Activated naive CD8-positive, alpha-beta T cell (primary cell): Measurements from ENCODE around the gene MYH10.

Source experiments
- H3K27ac Mint-ChIP-seq: one replicate; pipeline ENCODE4 v1.8.0; 2021; ENCODE audit warnings: mixed read lengths
- H3K27me3 Mint-ChIP-seq: one replicate; pipeline ENCODE4 v1.8.0; 2021; ENCODE audit warnings: mixed read lengths
- H3K36me3 Mint-ChIP-seq: one replicate; pipeline ENCODE4 v1.8.0; 2021; ENCODE audit warnings: mixed read lengths
- H3K4me1 Mint-ChIP-seq: one replicate; pipeline ENCODE4 v1.8.0; 2021; ENCODE audit warnings: low read depth, mixed read lengths
- H3K4me3 Mint-ChIP-seq: one replicate; pipeline ENCODE4 v1.8.0; 2021; ENCODE audit warnings: mild to moderate bottlenecking, mixed read lengths
- H3K9me3 Mint-ChIP-seq: one replicate; pipeline ENCODE4 v1.8.0; 2021; ENCODE audit warnings: low read depth, mixed read lengths

MYH10 gene

DNA sequence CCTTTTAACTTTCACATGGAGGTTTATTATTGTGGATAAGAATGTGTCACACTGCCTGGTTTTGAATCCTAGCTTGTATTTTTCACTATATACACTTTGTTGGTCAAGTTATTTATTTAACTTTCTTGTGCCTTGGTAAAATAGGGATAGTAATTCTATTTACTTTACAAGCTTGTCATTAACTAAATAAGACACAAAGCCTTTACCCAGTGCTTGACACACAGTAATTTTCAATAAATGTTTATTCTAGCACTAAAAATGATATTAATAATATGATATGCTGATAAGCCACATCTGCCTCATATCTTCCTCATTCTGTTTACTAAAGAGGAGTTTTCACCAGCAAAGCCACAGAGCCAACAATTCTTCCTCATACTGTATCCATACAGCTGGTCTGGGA is 27.8 kb downstream of the MYH10 start:
- Mint-ChIP-seq H3K27me3 (no peaks in the 10 kb centered on the region), H3K9me3 (no peaks in the 10 kb centered on the region), H3K4me1 (no peaks in the 10 kb centered on the region), H3K36me3 (no peaks in the 10 kb centered on the region), H3K27ac (no peak overlapping the region), H3K4me3 (no peak overlapping the region)

DNA sequence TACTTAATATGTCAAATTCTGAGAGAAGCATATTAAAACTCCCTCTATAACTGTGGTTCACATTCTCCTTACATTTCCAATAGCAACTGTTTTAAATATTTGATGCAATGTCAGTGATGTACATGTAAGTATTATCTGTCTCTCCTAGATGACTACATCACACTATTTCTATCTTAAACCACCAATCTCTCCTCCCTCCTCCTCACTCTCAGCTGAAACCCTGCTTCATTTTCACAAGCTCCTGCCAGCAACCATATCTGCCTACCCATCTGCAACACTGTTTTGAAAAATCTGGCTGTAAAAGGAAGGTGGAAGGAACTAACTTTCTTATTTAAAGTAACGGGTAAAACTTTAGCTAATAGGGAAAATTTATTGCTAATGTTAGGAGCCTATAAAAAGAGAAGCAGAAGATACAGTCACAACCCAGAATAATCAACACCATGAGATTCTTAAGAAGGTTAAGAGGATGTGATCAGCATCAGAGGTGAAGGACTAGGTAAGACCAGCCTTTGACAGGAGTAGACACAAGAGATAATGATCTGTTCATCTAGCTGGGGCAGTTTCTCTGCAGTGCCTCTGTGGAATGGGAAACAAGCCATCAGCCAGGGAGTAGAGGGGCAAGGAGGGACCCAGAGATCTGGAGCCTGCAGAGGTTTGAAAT is 31.0 kb downstream of the MYH10 start:
- Mint-ChIP-seq H3K27ac (no peak overlapping the region), H3K4me1 (no peaks in the 10 kb centered on the region), H3K4me3 (no peak overlapping the region), H3K36me3 (no peaks in the 10 kb centered on the region), H3K9me3 (no peaks in the 10 kb centered on the region), H3K27me3 (no peaks in the 10 kb centered on the region)

DNA sequence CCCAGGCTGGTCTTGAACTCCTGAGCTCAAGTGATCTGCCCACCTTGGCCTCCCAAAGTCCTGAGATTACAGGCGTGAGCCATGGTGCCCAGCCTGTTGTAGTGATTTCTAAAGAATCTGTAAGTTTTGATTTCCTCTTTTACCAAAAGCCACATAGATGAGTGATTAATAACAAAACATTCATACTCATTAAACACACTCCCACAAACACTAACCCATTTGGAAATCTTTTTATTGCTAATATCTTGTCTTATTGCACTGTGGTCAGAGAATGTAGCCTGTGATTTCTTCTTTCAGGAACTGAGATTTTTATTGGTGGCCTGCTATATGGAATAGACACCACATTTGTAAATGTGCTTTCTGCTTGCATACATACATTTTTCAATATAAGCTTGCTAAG is 31.6 kb downstream of the MYH10 start:
- no peaks in the 10 kb centered on the region for H3K36me3 Mint-ChIP-seq
- H3K9me3 Mint-ChIP-seq, result no peaks in the 10 kb centered on the region
- no peak overlapping the region for H3K4me3 Mint-ChIP-seq
- peaks cover under 1% of the 10 kb centered on the region for H3K27me3 Mint-ChIP-seq
- H3K4me1 Mint-ChIP-seq, result no peaks in the 10 kb centered on the region
- H3K27ac Mint-ChIP-seq, result no peak overlapping the region

- Mint-ChIP-seq H3K27ac (no peak overlapping the region), H3K36me3 (no peaks in the 10 kb centered on the region), H3K4me3 (no peak overlapping the region), H3K27me3 (peaks cover 1% of the 10 kb centered on the region), H3K4me1 (no peaks in the 10 kb centered on the region), H3K9me3 (no peaks in the 10 kb centered on the region)
These were observed 36.7 kb downstream of the MYH10 start for GRCh38 chr17:8593830-8594229.

DNA sequence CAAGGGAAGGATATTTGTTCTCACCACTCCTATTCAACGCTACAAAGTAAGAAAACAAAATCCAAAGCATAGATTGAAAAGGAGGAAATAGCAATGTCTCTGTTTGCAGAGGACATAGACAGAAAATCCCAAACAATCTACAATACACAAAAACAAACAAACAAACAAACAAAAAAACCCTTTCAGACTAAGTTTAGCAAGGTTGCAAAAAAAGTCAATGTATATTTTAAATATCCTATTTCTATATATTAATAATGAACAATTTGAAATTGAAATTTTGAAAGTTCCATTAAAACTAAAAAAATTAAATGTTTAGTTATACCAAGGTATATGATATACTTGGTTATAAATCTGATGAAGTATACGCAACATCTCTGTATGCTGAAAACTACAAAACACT is 37.2 kb downstream of the MYH10 start:
- no peaks in the 10 kb centered on the region for H3K4me1 Mint-ChIP-seq
- H3K9me3 Mint-ChIP-seq, result no peaks in the 10 kb centered on the region
- no peak overlapping the region for H3K27ac Mint-ChIP-seq
- H3K27me3 Mint-ChIP-seq, result peaks cover 1% of the 10 kb centered on the region
- no peak overlapping the region for H3K4me3 Mint-ChIP-seq
- no peaks in the 10 kb centered on the region for H3K36me3 Mint-ChIP-seq

DNA sequence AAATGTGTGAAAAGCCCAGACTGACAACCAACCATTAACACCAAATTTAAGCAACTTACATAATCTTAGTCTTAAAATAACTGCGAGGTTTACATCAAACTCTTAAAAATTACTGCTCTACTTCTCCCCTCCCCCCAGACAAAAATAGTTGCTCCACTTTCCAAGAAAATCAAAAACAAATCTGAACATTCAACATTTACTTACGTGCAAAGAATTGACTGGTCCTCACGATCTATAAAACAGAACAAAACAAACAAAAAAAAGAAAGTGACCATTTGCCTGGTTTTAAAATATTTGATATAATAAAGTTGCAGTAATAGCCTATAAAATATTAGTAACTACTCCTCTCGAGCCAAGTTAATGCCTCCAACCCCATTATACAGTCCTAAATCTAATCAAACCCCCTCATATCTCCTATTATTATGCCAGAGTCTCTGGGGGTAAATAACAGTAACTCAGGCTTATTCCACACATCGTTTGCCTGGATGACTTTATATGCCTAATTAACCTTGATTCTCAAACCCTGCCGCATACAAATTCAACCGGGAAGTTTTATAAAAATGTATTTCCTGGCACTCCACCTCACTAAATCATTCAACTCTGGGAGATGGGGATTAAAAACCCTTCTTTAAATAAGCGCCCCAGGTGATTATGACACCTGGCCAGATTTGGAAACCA is 41.5 kb downstream of the MYH10 start:
- Mint-ChIP-seq H3K36me3 (no peaks in the 10 kb centered on the region), H3K27ac (no peak overlapping the region), H3K4me3 (no peak overlapping the region), H3K27me3 (peaks cover 3% of the 10 kb centered on the region), H3K9me3 (no peaks in the 10 kb centered on the region), H3K4me1 (no peaks in the 10 kb centered on the region)

DNA sequence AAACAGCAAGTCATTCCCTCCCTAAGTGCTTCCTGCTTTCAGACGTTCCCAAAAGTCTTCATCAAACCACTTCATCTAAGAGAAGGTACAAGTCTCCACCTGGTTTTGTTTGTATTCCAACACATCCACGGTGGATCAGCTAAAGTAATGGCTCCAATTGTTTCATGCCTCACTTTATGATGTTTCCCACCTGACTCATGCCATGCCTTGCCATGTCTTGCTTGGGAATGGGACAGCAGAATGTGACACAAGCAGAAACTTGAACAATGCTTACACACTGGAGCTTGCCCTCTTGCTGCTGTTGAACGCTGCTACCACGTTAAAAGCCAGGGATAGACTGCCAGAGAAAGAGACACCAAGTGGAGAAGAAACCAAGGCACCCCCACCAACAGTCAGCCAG is 43.8 kb downstream of the MYH10 start:
- H3K4me3 Mint-ChIP-seq, result no peak overlapping the region

DNA sequence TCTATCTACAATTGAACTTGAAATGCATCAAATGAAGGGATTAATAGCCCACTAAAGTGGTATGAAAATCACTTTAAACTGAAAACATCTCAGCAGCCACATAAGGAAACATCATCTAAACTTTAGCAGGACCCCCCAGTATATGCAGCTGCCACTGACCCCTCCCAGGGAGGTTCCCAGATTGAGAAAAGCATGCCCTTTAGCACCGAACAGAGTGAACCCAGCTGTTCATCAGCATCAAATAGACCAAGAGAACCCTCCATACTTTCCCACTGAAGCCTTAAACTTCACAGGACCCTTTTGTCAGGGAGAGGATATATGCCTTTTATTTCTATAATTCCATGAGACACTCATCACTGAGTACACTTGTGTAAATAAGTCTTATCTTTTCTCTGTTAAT is 44.6 kb downstream of the MYH10 start:
- no peaks in the 10 kb centered on the region for H3K4me1 Mint-ChIP-seq
- H3K4me3 Mint-ChIP-seq, result no peak overlapping the region

More for the DNA sequence above, 43.8 kb downstream of the MYH10 start:
- no peaks in the 10 kb centered on the region for H3K9me3 Mint-ChIP-seq
- no peaks in the 10 kb centered on the region for H3K4me1 Mint-ChIP-seq
- H3K27me3 Mint-ChIP-seq, result peaks cover 1% of the 10 kb centered on the region
- H3K36me3 Mint-ChIP-seq, result no peaks in the 10 kb centered on the region
- H3K27ac Mint-ChIP-seq, result no peak overlapping the region

DNA sequence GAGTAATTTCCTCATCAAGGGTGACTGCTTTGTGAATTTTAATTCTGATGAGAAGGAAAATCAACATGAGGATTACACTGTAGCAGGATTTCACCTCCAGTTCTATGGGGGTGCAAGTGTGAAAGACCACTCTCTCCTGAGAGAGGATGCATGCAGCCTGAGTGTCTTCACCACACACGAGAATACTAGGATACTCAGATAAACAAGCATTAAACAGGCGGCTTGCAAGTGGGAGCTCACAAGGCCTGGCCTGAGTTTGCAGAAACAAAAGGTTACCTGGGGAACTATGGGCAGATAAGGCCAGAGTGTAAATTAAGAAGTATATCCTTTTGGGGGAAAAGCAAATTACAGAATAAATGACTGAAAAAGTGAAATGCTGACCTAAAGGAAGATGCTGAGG is 46.6 kb downstream of the MYH10 start:
- Mint-ChIP-seq H3K27ac (no peak overlapping the region), H3K4me3 (no peak overlapping the region), H3K4me1 (no peaks in the 10 kb centered on the region), H3K36me3 (no peaks in the 10 kb centered on the region), H3K27me3 (peaks cover 1% of the 10 kb centered on the region), H3K9me3 (no peaks in the 10 kb centered on the region)

More for the DNA sequence above, 44.6 kb downstream of the MYH10 start:
- Mint-ChIP-seq H3K27ac (no peak overlapping the region), H3K27me3 (peaks cover 1% of the 10 kb centered on the region), H3K9me3 (no peaks in the 10 kb centered on the region), H3K36me3 (no peaks in the 10 kb centered on the region)

DNA sequence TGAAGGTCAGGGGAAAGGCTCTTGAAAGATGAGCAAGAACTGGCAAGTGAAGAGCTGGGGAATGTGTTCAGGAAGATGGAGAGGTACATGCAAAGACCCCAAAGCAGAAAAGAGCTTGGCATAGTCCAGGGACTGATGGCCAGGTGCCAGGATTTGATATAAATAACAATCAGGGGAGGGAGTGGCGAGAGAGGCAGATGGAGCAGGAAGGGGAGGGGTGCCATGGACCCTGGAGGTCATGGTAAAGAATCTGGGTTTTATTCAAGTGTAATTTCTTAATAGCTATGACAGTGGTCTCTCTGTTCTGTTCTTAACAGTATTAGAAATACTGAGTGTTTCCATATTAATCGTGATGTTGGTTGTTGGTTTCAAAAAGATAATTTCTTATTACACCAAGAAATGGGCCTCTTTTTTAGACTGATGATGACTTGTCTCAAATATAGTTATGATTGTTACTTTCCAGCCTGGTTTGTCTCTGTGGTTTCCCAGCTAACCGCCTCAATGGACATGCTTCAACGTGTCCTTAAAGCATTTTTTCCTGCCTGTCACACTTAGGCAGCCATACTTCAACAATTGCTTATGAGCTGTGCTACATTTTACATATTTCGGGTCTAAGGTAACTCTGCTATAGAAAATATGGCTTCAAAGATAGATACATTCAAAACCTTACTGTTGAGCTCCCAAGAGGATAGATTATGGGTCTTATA is 49.4 kb downstream of the MYH10 start:
- Mint-ChIP-seq H3K27me3 (no peaks in the 10 kb centered on the region), H3K4me3 (no peak overlapping the region), H3K4me1 (no peaks in the 10 kb centered on the region), H3K36me3 (no peaks in the 10 kb centered on the region), H3K9me3 (no peaks in the 10 kb centered on the region), H3K27ac (no peak overlapping the region)

GRCh38 chr17:8577868-8578267 is 52.7 kb downstream of the MYH10 start:
- no peaks in the 10 kb centered on the region for H3K9me3 Mint-ChIP-seq
- no peaks in the 10 kb centered on the region for H3K4me1 Mint-ChIP-seq
- H3K27me3 Mint-ChIP-seq, result no peaks in the 10 kb centered on the region
- no peak overlapping the region for H3K27ac Mint-ChIP-seq
- no peaks in the 10 kb centered on the region for H3K36me3 Mint-ChIP-seq
- no peak overlapping the region for H3K4me3 Mint-ChIP-seq

GRCh38 chr17:8576559-8577294 is 53.8 kb downstream of the MYH10 start:
- Mint-ChIP-seq H3K4me3 (no peak overlapping the region), H3K9me3 (no peaks in the 10 kb centered on the region), H3K36me3 (no peaks in the 10 kb centered on the region), H3K4me1 (no peaks in the 10 kb centered on the region), H3K27me3 (no peaks in the 10 kb centered on the region), H3K27ac (no peak overlapping the region)

DNA sequence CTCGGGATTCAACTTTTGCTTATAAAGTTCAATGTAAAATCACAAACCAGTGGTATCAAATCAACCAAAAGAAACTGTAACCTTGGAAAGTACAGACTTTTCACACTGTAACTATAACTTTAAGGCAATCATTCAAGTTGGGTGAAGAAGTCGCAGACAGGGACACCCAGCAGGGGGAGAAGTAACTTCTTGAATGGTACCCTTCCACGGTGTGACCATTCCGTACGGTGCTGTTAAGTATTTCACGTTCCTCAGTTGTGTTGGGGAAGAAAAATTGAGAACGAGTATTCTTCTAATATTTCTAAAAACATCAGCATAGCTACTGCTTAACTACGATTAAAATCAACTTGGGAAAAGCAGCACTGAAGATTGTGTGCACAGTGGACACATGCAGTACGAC is 55.8 kb downstream of the MYH10 start:
- no peak overlapping the region for H3K27ac Mint-ChIP-seq
- no peaks in the 10 kb centered on the region for H3K4me1 Mint-ChIP-seq
- no peaks in the 10 kb centered on the region for H3K27me3 Mint-ChIP-seq
- H3K9me3 Mint-ChIP-seq, result no peaks in the 10 kb centered on the region
- H3K36me3 Mint-ChIP-seq, result no peaks in the 10 kb centered on the region
- no peak overlapping the region for H3K4me3 Mint-ChIP-seq

GRCh38 chr17:8572764-8573163 is 57.8 kb downstream of the MYH10 start:
- Mint-ChIP-seq H3K36me3 (no peaks in the 10 kb centered on the region), H3K27ac (no peak overlapping the region), H3K4me1 (no peaks in the 10 kb centered on the region)

GRCh38 chr17:8563981-8564602 is 66.4 kb downstream of the MYH10 start:
- Mint-ChIP-seq H3K9me3 (no peaks in the 10 kb centered on the region), H3K27ac (no peak overlapping the region), H3K4me3 (no peak overlapping the region), H3K27me3 (no peaks in the 10 kb centered on the region), H3K4me1 (no peaks in the 10 kb centered on the region), H3K36me3 (no peaks in the 10 kb centered on the region)

More at GRCh38 chr17:8572764-8573163, 57.8 kb downstream of the MYH10 start:
- Mint-ChIP-seq H3K27me3 (no peaks in the 10 kb centered on the region), H3K4me3 (no peak overlapping the region), H3K9me3 (no peaks in the 10 kb centered on the region)
